ENCODE data around the gene EEF1A2.

DNA sequence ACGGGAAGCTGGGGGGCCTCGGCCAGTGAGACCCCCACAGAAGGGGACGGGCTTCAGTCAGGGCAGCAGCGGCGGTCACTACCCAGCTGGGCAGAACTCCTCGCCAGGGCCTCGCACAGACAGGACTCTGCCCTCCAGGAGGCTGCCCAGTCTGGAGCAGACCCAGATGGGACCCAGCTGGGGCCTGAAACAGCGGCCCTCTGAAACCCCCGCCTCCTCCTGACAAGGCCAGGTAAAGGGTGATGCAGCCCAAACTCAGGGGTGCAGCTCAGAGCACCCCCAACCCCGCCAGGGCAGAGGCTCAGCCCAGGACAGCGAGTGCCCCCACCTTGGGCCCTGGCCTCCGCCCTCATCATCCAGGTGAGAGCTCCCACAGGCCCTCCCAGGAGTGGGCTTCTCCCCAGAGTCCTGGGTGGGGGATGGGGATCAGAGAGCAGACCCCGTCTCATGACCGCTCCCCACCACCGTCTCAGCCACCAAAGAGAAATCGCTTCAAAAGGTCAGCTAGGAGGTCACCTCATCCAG, 2.2 kb downstream of the EEF1A2 start:
- TF ChIP-seq BHLHE40 (IDR thresholded peaks at IDR 0.05; ENCODE audit: borderline replicate concordance) (no peak), FOXA1 (IDR thresholded peaks at IDR 0.05) (no peak), HDGF (IDR thresholded peaks at IDR 0.05; ENCODE audit: borderline replicate concordance) (no peak)

Measured in HEK293T (cell line).